ENCODE results near the gene PLA2G2C. TPM values are rescaled to one million over a fixed set of nuclear protein-coding genes. Genes with fewer than 3 reads are reported as not detected.
A peak's percentile ranks its signal among the peaks of the same experiment; 100 is the strongest.

The PLA2G2C gene
- total and polyA plus RNA-seq, 5 experiments from 2014 or later: not detected

DNA sequence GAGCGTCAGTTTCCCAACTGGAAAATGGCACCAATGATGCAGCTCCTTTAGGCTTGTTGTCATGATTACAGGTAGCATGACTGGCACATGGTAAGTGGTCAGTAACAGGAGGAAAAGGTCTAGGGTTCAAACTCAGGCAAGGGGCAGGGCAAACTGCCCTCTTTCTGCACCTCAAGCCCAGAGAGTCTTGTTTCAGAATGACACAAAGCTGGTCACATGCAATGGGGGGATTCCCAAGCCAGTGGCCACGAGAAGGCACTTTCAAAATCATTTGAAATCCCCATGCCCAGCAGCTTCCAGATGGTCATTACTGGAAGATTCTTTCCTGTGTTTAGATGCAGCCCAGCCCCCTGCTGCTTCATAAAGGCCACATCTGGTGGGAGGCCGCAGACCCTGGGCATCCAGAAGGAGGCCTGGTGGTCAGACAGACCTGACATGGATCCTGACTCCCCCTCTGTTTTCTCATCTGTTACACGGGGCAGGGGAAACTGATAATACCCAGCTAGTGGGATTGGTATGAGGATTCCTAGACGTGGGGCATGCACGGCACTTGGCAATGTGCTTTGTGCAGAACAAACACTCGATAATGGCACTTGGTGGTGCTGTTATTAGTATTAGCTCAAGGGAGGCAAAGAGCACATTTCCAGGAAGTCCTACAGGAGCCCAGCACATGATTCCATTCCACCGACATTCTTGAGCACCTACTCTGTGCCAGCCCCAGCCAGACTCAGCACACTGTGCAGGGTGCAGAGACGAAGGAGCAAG, 60.1 kb downstream of the PLA2G2C start:
- Mint-ChIP-seq H3K27me3 (peaks cover 2 to 39% (median 12%) of the 10 kb centered on the region in 5 donors), H3K4me1 (peaks cover 0 to 6% (median 0%) of the 10 kb centered on the region in 4 donors), H3K36me3 (no peaks in the 10 kb centered on the region), H3K27ac (no peak overlapping the region), H3K9me3 (peaks cover 0 to 14% (median 5%) of the 10 kb centered on the region in 9 donors), H3K4me3 (no peak overlapping the region)
- peak in 1 of 10 donors; percentile 38 for DNase-seq
- ATAC-seq: no peak
- POLR2A ChIA-PET: no interaction called here

DNA sequence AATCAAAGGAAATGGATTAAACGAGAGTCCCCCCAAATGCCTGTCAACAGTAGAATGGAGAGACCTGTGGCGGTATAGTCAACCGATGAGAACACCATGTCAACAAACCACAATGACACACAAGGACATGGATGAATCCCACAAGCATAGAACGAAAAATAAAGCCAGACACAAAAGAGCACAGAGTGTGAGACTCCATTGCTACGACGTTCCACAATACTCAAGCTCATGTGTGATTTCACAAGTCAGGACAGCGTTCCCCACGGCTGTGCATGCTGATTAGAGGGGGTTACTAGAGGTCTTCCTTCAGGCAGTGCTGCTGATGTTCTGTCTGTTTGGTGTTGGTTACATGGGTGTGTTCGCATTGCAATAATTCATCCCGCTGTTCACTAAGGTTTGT, 61.2 kb downstream of the PLA2G2C start:
- peaks cover 0 to 13% (median 4%) of the 10 kb centered on the region in 9 donors for H3K9me3 Mint-ChIP-seq
- POLR2A ChIA-PET: no interaction called here
- peaks cover 0 to 7% (median 0%) of the 10 kb centered on the region in 4 donors for H3K4me1 Mint-ChIP-seq
- H3K27me3 Mint-ChIP-seq: peaks cover 3 to 42% (median 12%) of the 10 kb centered on the region in 5 donors
- no peak overlapping the region for H3K27ac Mint-ChIP-seq
- H3K4me3 Mint-ChIP-seq: no peak overlapping the region
- DNase-seq (peak in 1 of 10 donors; percentile 18), ATAC-seq (no peak)
- no peaks in the 10 kb centered on the region for H3K36me3 Mint-ChIP-seq

DNA sequence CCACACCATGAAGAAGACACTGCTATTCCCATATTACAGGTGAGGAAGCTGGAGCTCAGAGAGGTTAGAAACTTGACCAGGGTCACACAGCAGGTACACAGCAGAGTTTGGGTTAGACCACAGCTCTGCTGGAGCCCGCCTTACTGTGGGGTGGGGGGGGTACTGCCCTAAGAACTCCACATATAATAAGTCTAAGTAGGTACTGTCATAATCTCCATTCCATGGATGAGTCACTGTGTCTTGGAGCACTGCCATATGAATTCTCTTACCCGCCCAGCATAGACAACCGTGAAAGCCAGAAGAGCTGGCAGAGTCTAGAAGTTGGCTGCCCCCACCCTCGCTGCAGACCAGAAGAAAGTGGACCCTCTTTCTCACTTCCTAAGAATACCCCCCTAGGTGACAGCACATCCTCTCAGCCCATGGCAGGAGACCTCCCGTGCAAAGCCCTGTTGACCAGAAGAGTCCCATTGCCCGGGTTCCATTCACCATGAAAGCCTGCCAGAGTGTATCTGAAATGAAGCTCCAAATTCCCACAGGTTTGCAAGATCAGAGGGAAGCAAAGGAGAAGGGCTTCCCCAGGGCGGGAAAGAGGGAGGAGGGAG, 61.8 kb downstream of the PLA2G2C start:
- H3K4me1 Mint-ChIP-seq: peaks cover 0 to 12% (median 0%) of the 10 kb centered on the region in 4 donors
- peaks cover 3 to 42% (median 16%) of the 10 kb centered on the region in 5 donors for H3K27me3 Mint-ChIP-seq
- H3K4me3 Mint-ChIP-seq: no peak overlapping the region
- POLR2A ChIA-PET: no interaction called here
- no peak for ATAC-seq
- H3K9me3 Mint-ChIP-seq: peaks cover 0 to 7% (median 0%) of the 10 kb centered on the region in 9 donors
- H3K27ac Mint-ChIP-seq: no peak overlapping the region
- no peaks in the 10 kb centered on the region for H3K36me3 Mint-ChIP-seq
- peak in 1 of 10 donors; percentile 14 for DNase-seq

DNA sequence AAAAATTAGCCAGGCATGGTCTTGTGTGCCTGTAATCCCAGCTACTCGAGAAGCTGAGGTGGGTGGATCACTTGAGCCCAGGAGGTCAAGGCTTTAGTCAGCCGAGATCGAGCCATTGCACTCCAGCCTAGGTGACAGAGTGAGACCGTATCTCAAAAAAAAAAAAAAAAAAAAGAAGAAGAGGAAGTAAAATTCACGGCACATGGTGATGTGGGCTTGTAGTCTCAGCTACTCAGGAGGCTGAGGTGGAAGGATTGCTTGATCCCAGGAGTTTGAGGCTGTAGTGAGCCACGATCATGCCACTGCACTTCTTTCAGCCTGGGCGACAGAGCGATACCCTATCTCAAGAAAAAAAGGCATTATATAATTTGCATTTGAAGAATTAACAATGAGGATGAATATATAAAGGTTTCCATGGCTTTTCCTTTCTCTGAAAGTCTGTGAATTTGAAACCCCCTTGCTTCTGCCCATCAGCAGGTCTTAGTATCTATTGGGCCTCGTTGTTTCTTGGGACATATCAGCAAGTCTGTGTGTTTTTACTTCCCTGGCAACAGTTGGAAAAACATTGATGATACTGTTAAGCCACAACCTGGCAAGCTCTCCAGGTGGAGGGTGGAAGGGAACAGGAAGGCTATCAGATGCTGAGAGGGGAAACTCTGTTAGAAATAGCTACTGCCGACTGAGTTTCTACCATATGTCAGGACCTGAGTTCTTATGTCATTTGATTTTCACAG, 62.4 kb downstream of the PLA2G2C start:
- Mint-ChIP-seq H3K27ac (no peak overlapping the region), H3K27me3 (peaks cover 3 to 42% (median 16%) of the 10 kb centered on the region in 5 donors), H3K4me3 (no peak overlapping the region), H3K36me3 (no peaks in the 10 kb centered on the region), H3K9me3 (peaks cover 0 to 4% (median 0%) of the 10 kb centered on the region in 9 donors), H3K4me1 (peaks cover 0 to 12% (median 0%) of the 10 kb centered on the region in 4 donors)
- ATAC-seq: no peak
- peak in 1 of 10 donors; percentile 21 for DNase-seq
- POLR2A ChIA-PET: no interaction called here

DNA sequence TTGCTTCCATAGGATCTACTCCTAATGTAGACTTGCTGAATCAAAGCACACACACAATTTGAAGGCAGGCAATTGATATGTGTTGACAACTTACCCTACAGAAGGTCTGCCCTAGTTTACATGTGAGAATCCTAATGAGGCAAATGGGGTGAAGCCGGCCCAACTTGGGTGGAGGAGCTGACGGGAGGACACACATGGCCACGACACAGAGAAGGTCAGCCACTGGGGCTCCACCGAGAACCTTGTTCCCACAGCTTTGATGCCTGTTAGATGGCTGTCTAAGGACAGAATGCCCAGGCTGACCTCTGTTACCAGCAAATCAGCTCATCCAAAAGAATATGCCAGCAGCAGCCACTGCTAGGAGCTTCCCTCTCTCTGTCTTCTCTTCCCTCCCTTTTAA, 65.5 kb downstream of the PLA2G2C start:
- Mint-ChIP-seq H3K27ac (no peak overlapping the region), H3K27me3 (peaks cover 6 to 50% (median 21%) of the 10 kb centered on the region in 5 donors), H3K4me1 (peaks cover 0 to 16% (median 0%) of the 10 kb centered on the region in 4 donors), H3K9me3 (no peaks in the 10 kb centered on the region), H3K4me3 (no peak overlapping the region), H3K36me3 (no peaks in the 10 kb centered on the region)
- ATAC-seq (no peak), DNase-seq (peak in 1 of 10 donors; percentile 31)
- POLR2A ChIA-PET: no interaction called here

DNA sequence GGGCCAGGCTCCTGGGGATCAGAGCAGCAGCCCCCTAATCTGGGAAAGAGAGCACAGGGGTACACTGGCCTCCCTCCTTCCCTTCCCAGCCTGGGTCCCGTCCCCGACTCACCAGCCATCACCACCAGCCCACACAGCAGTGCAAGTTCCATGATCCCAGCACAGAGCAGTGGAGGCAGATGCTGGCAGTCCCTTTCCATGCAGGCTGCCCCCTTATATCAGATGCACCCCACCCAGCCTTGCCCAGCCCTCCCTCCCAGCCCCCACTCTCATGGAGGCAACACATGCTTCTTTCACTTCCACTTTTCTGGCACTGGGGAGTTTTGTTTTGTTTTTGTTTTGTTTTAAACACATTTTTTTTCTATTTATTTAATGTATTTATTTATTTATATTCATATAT, 67.0 kb downstream of the PLA2G2C start, which contains the start of gene PLA2G2D:
Gene PLA2G2D (minus strand): TSS at position 190 of the 400 bp plus-strand sequence. CDS start 38 bp downstream, at position 152.
- ATAC-seq (no peak), DNase-seq (peak in 1 of 10 donors; percentile 51)
- POLR2A ChIA-PET: no interaction called here
- Mint-ChIP-seq H3K27me3 (peaks cover 9 to 50% (median 17%) of the 10 kb centered on the region in 5 donors), H3K9me3 (no peaks in the 10 kb centered on the region), H3K27ac (peak within 1 kb of the TSS in 2 of 10 donors; percentile 27 to 41), H3K36me3 (no peaks in the 10 kb centered on the region), H3K4me1 (peaks cover 0 to 16% (median 0%) of the 10 kb centered on the region in 4 donors), H3K4me3 (no peak within 1 kb of the TSS)

DNA sequence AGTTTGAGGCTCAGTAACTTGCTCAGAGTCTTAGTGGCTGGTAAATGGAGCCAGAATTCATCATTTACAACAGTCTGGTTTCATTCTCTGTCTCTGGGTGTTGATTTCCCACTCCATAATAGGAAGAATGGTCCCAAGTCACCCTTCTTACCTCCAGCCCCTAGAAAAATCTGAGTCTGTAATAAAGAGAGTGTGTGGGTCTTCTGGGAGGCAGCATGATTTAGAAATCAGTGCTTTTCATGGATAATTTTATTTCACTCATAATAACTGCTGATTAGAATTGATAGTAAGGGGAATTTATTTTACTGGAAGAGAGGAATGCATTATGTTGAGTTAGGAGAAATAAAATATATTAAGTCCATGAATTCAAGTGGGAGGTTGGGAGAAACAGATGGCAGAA, 69.1 kb downstream of the PLA2G2C start:
- Mint-ChIP-seq H3K27ac (no peak overlapping the region), H3K27me3 (peaks cover 11 to 63% (median 15%) of the 10 kb centered on the region in 5 donors), H3K36me3 (no peaks in the 10 kb centered on the region), H3K4me1 (peaks cover 0 to 10% (median under 1%) of the 10 kb centered on the region in 4 donors), H3K9me3 (no peaks in the 10 kb centered on the region), H3K4me3 (no peak overlapping the region)
- ATAC-seq (no peak), DNase-seq (no peak)
- POLR2A ChIA-PET: no interaction called here

DNA sequence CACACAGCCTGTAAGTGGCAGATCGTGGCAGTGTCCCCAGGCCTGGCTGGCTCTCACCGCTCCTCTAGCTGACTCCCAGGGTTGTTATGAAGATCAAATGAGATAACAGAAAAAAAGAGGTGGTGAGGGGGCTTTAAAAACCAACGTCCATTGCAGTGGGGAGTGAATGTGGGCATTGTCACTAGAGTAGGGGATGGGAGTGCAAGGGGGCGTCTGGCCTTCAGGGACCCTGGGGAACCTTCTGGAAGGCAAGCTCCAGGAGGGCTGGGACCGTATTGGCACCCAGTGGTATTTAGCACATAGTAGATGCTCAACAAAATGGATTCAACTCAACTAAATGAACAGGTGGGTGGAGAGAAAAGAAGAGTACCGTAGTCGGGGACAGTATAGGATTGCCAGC, 70.4 kb downstream of the PLA2G2C start:
- Mint-ChIP-seq H3K4me3 (no peak overlapping the region), H3K36me3 (no peaks in the 10 kb centered on the region), H3K9me3 (no peaks in the 10 kb centered on the region), H3K4me1 (peaks cover 0 to 10% (median under 1%) of the 10 kb centered on the region in 4 donors), H3K27ac (no peak overlapping the region), H3K27me3 (peaks cover 11 to 53% (median 13%) of the 10 kb centered on the region in 5 donors)
- DNase-seq: peak in 1 of 10 donors; percentile 45
- POLR2A ChIA-PET: no interaction called here
- no peak for ATAC-seq

DNA sequence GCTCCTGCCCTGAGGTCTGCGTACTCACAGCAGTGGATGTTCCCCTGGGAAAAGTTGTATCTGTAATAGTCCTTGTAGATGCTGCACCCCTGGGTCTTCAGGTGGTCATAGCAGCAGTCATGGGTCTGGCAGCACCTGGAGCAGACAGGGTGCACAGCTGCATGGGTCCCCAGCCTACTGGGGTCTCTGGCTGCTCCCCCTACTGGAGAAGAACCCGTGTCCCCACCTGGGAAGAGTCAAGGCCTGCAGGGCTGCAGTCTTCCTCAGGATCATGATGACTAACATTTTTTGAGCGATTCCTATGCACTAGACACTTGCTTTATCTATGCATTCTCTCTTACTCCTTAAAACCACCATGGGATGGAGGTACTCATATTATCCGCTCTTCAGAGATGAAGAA, 70.8 kb downstream of the PLA2G2C start:
- no peak overlapping the region for H3K4me3 Mint-ChIP-seq
- POLR2A ChIA-PET: no interaction called here
- no peak for ATAC-seq
- no peak overlapping the region for H3K27ac Mint-ChIP-seq
- H3K4me1 Mint-ChIP-seq: peaks cover 0 to 10% (median under 1%) of the 10 kb centered on the region in 4 donors
- no peaks in the 10 kb centered on the region for H3K9me3 Mint-ChIP-seq
- no peak for DNase-seq
- H3K27me3 Mint-ChIP-seq: peaks cover 9 to 54% (median 13%) of the 10 kb centered on the region in 5 donors
- no peaks in the 10 kb centered on the region for H3K36me3 Mint-ChIP-seq

DNA sequence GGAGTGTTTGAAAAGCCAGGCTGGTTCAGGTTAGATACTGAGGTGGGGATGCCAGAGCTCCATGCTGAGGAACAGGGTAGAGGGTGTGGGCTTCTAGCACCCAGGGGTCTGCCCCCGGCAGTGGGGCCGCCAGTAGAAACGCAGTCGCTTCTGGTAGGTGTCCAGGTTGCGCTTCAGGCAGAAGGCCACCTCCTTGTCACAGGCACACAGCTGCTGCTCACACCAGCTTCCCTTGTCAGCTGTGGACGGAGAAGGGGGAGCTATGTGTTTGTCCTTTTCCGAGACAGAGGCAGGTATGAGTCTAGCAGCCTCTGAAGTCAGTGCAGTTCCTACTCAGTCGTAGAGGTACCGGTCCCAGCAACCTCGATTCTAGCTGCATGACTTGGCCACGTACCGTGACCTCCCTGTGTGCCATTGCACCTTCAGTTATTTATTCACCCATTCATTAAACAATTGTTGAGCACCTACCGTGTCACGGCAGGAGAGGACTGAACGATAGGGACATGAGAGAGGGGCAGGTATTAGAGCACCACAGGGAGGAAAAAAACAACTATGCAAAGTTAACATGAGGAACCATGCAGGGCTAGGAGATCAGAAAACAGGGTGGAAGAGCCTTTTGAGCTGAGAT, 72.2 kb downstream of the PLA2G2C start:
- Mint-ChIP-seq H3K27ac (no peak overlapping the region), H3K27me3 (peaks cover 9 to 63% (median 11%) of the 10 kb centered on the region in 5 donors), H3K4me3 (no peak overlapping the region), H3K36me3 (no peaks in the 10 kb centered on the region), H3K4me1 (peaks cover 0 to 4% (median under 1%) of the 10 kb centered on the region in 4 donors), H3K9me3 (no peaks in the 10 kb centered on the region)
- POLR2A ChIA-PET: no interaction called here
- ATAC-seq (no peak), DNase-seq (peak in 1 of 10 donors; percentile 4)

All from naive thymus-derived CD8-positive, alpha-beta T cell (primary cell).